ENCODE data around the gene POU2AF2. TPM values are rescaled to one million over a fixed set of nuclear protein-coding genes. Genes with fewer than 3 reads are reported as not detected.

POU2AF2 gene
- total RNA-seq, 1 experiment from 2014 or later: not detected

GRCh38 chr11:111324277-111324720 lies 78.8 kb downstream of the POU2AF2 start:
- H3K4me1 ChIP-seq (ENCODE audit: insufficient read depth, low read length): no peaks in the 10 kb centered on the region
- H2BK5ac ChIP-seq (ENCODE audit: insufficient read length, low read length): no peak overlapping the region
- no peaks in the 10 kb centered on the region for H3K23me2 ChIP-seq (ENCODE audit: insufficient read length, low read depth, low read length, poor library complexity, severe bottlenecking)
- H4K8ac ChIP-seq (replicated peaks; ENCODE audit: insufficient read length, low read depth, low read length): no peak overlapping the region
- no peak overlapping the region for H3K18ac ChIP-seq (ENCODE audit: insufficient read length, low read depth, low read length)
- H3K4ac ChIP-seq (ENCODE audit: low read depth, low read length): no peak overlapping the region
- no peak overlapping the region for H3K27ac ChIP-seq (ENCODE audit: insufficient read length, low read depth, low read length)
- no peaks in the 10 kb centered on the region for H3K79me1 ChIP-seq (ENCODE audit: insufficient read depth, low read depth, low read length, poor library complexity, severe bottlenecking)
- H2BK120ac ChIP-seq (ENCODE audit: low read depth, low read length, poor library complexity, severe bottlenecking): no peak overlapping the region
- no peaks in the 10 kb centered on the region; the same call in 1 of the 2 replicates for H3K27me3 Mint-ChIP-seq (ENCODE audit: low read depth)
- H3K9me3 ChIP-seq (ENCODE audit: control insufficient read depth, low read depth, low read length): no peaks in the 10 kb centered on the region
- no peaks in the 10 kb centered on the region for H3K36me3 Mint-ChIP-seq (ENCODE audit: insufficient read depth in 1 of 3, low read depth in 3 of 3)
- H3K9me3 Mint-ChIP-seq: no peaks in the 10 kb centered on the region
- H2BK12ac ChIP-seq (ENCODE audit: insufficient read length, low read depth, low read length): no peak overlapping the region
- H2AFZ ChIP-seq (ENCODE audit: low read length): no peak overlapping the region
- no peak overlapping the region for H2BK15ac ChIP-seq (ENCODE audit: low read depth, low read length)
- H3K14ac ChIP-seq (ENCODE audit: insufficient read depth, low read length): no peak overlapping the region
- peaks cover 2% of the 10 kb centered on the region for H4K20me1 ChIP-seq (ENCODE audit: control insufficient read depth, insufficient read depth, insufficient read length)
- no peak overlapping the region for H3K56ac ChIP-seq (ENCODE audit: insufficient read length, low read depth, low read length)
- WGBS (ENCODE audit: extremely low coverage, insufficient read length, low lambda C conversion rate): no CpG with 5 or more reads among the region's 5 CpGs
- no peaks in the 10 kb centered on the region for H3K27me3 ChIP-seq (ENCODE audit: insufficient read depth, low read length)
- no peak overlapping the region for H3K9ac ChIP-seq (ENCODE audit: extremely low read depth, insufficient read length, low read length)
- no peak overlapping the region for H3K4me3 Mint-ChIP-seq
- no peak overlapping the region for H3K23ac ChIP-seq (ENCODE audit: insufficient read length, low read depth, low read length)
- H4K5ac ChIP-seq (ENCODE audit: insufficient read length, low read depth, low read length): no peak overlapping the region
- H3T11ph ChIP-seq (ENCODE audit: low read length): no peak overlapping the region
- no peak overlapping the region for H2BK20ac ChIP-seq (ENCODE audit: low read depth, low read length, poor library complexity, severe bottlenecking)
- TF ChIP-seq CTCF (conservative IDR thresholded peaks at IDR 0.05): no peak
- no peak overlapping the region for H2AK5ac ChIP-seq (ENCODE audit: insufficient read length, low read length)
- H3K27ac Mint-ChIP-seq: no peak overlapping the region
- H3K4me1 Mint-ChIP-seq: peaks cover 3 to 5% of the 10 kb centered on the region in 2 experiments; a peak in 3 of 4 replicates
- DNase-seq: no peak
- no peak overlapping the region for H3K4me2 ChIP-seq (ENCODE audit: insufficient read depth, insufficient read length, low read length)
- H3K79me2 ChIP-seq (ENCODE audit: insufficient read depth, low read length): no peaks in the 10 kb centered on the region
- no peak overlapping the region for H4K91ac ChIP-seq (ENCODE audit: insufficient read length, low read depth, low read length)

Data from H9 (cell line).